AG08396 (cell line): ENCODE results near the gene TAF1A.

Experiments used
- DNase-seq: peaks from one replicate; pipeline ENCODE4 v3.0.0; 2012; ENCODE audit warnings: low spot score, mixed read lengths

TAF1A gene

DNA sequence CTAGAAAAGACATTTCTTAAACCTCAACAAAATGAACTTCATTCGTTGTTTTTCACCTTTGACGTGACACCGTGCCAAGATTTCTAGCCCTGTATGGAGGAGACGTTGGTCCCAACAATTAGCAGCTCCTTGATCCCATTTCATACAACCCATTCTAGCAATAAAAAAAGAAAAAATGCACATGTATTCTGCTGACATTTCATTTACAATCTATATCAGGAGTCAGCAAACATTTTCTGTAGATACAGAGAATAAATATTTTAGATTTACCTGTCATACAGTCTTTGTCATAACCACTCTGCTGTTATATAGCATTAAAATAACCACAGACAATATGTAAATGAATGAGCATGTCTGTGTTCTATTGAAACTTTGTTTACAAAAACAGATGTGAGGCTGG, 7.0 kb upstream of the TAF1A start:
- no peak for DNase-seq

DNA sequence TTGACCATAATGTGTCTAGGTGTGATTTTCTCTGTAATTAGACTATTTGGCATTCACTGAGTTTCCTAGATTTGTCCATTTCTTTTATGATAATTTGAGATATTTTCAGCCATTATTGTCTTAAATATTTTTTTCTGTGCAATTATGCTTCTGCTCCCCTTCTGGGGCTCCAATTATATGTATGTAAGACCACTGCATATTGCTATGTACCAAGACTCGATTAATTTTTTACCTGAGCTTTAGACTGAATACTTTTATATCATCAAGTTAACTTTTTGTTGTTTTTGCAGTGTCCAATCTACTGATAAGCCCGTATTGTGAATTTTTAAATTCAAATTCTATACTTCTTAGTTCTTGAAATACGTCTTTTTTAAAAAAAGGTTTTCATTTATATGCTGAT, 5.1 kb upstream of the TAF1A start:
- no peak for DNase-seq

- DNase-seq, result peak; percentile 20
Observed at GRCh38 chr1:222592171-222592570, 2.4 kb upstream of the TAF1A start.

GRCh38 chr1:222588135-222588534, 1.6 kb downstream of the TAF1A start:
- no peak for DNase-seq

GRCh38 chr1:222586842-222587241, 2.9 kb downstream of the TAF1A start:
- no peak for DNase-seq

GRCh38 chr1:222583079-222583478, 6.7 kb downstream of the TAF1A start:
- DNase-seq, result no peak

GRCh38 chr1:222582099-222582774, 7.5 kb downstream of the TAF1A start:
- no peak for DNase-seq

DNA sequence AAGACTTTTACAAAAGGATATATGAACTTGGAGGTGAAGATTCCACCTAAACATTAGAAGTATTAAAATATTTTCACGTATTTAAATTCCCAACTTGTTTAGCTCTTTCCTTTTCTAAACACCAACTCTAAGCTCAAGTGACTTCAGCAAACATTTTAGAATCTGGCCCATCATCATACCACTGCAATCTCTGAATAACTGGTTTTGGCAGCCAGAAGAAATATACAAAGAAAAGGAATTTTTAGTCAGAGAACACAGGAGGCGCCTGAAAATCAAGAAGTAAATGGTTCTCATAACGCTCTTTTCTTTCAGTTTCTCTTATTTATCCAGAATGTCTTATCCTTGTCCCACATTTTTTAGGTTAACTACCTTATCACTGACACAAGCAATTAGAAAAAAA, 10.4 kb downstream of the TAF1A start:
- no peak for DNase-seq

- DNase-seq, result no peak
Observed at GRCh38 chr1:222570837-222571236, 18.9 kb downstream of the TAF1A start.

DNA sequence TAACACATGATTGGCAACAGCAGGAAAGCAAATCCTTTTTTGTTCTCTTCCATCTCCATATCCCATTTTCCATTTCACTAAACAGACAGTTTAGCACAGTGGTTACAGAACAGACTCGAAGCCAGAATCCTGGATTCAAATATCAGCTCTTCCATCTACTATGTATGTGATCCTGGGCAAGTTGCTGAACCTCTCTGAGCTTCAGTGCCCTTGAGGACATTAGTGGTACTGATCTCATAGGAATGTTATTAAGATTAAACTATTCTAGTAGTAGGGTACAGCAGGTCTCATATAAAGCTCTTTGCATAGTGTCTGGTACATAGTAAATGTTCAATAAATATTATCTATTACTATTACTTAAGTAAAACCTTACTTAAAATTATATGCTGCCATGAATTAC, 28.1 kb downstream of the TAF1A start:
- DNase-seq, result no peak

DNA sequence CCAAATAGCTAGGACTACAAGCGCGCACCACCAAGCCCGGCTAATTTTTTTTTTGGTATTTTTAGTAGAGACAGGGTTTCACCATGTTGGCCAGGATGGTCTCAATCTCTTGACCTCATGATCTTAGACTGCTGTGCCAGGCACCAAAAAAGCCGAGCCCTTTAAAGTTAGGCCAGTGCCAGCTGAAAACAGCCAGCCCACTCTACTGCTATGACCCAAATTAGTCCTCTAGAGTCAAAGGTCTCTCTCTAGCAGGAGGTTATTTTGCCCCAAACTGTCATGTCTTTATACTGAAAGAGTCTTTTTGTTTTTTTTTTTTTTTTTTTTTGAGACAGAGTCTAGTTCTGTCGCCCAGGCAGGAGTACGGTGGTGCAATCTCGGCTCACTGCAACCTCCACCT, 32.2 kb downstream of the TAF1A start:
- DNase-seq, result no peak

DNA sequence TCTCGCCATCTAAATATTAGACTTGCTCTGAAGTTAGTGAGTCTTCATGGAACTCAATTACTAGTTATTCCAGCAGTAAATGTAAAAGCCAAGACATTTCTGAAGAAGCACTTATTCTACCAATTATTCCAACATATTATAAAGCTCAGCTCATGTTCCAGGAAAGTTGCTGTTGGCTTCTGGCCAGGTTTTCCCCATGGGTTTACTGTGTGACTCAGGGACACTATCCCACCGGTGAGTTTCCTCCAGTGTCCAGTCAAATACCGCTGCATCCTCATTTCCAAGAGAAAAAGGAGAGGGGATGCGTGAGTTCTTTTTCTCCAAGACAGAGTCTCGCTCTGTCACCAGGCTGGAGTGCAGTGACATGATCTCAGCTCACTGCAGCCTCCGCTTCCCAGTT, 32.6 kb downstream of the TAF1A start:
- no peak for DNase-seq

- DNase-seq, result no peak
Observed at GRCh38 chr1:222555992-222556615, 33.6 kb downstream of the TAF1A start.

- DNase-seq, result no peak
Observed at GRCh38 chr1:222554177-222554576, 35.6 kb downstream of the TAF1A start.

DNA sequence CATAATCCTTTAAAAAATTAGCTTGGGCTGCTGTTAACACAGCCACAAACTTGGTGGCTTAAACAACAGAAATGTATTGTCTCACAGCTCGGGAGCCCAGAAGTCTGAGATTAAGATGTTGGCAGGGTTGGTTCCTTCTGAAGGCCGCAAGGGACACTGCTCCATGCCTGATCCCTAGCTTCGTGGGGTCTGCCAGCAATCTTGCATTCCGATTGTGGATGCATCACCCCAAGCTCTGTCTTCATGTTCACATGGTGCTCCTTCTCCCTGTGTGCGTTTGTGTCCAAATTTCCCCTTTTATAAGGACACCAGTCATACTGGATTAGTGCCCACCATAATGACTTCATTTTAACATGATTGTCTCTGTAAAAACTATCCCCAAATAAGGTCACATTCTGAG, 36.9 kb downstream of the TAF1A start:
- no peak for DNase-seq

- no peak for DNase-seq
Observed at GRCh38 chr1:222547944-222548671, 41.6 kb downstream of the TAF1A start, which contains the start of gene HHIPL2. Gene HHIPL2, minus strand, starts transcription at chr1:222548104. Its CDS starts 60 bp downstream, at chr1:222548044.

- DNase-seq, result no peak
Observed at GRCh38 chr1:222547260-222547614, 42.5 kb downstream of the TAF1A start.

- DNase-seq, result peak; percentile 80
Observed at GRCh38 chr1:222546548-222547259, 43.0 kb downstream of the TAF1A start.

DNA sequence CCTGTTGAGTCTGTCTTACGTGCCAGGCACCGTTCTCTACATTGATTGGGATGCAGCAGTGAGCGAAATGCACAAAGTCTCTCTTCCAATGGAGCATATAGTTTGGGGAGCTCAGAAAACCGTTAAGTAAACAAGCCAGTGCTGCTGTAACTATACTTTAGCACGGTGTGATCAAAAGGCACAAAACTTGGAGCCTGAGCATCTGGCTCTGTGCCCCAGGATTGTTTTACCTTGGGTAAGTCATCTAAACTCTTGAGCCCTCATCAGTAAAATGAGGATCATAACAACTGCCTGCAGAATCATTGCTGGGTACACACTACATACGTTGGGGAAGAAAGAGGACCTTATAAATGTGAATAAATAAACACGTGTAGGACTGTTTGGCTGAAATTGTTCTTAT, 43.6 kb downstream of the TAF1A start:
- DNase-seq, result no peak

DNA sequence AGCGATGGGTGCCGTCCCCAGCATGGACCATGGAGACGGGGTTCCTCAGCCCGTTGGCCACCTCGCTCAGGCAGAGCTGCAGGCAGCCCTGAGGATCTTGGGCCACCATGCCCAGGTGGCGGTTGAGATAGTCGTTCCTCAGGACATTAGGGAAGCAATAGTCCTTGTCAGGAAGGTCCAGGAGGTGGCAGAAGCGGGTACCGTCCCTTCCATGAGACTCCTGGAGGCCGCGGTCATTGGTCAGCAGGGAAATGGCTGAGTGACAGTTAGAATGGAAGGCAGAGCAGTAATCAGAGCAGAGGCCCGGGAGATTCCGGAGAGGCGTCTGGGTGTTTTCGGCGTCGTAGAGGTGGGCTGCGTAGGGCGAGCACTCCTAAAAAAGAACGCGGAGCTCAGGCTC, 45.9 kb downstream of the TAF1A start:
- no peak for DNase-seq

DNA sequence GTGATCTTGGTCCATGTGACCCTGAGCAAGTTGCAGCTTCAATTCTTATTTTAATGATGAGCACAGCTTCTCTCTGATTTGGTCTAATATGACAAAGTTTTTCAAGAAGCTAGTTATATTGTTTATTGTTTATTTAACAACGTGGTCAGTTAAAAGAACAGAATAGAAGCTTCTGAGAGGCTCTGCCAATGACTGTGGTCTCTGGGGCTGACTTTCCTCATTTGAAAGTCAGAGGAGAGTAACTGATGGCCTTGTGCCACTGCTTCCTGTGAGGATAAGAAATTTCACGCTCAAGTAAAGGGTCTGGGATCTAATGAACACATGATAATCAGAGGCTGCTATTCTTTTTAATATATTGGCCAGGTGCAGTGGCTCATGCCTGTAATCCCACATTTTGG, 49.1 kb downstream of the TAF1A start:
- no peak for DNase-seq

GRCh38 chr1:222539951-222540597, 49.7 kb downstream of the TAF1A start:
- DNase-seq, result no peak
